DOHH2 (cell line): Measurements from ENCODE around the gene BPIFA1.

Experiments
- H3F3A ChIP-seq: fragments of 200-600 bp; sonication (generic), shearing (Covaris generic); 2 replicates; pipeline ENCODE4 v1.6.0; 2016; ENCODE audit warnings: antibody characterized with exemption, mild to moderate bottlenecking; ENCODE audit not compliant: control insufficient read depth, insufficient read depth
- H3K27ac ChIP-seq: fragments of 200-600 bp; sonication (generic); 2 replicates; pipeline ENCODE4 v1.5.1; 2014; ENCODE audit warnings: low read depth, mild to moderate bottlenecking, low read length, moderate library complexity
- H3K27me3 ChIP-seq: fragments of 200-600 bp; sonication (generic); 2 replicates; pipeline ENCODE4 v1.6.1; 2014; ENCODE audit warnings: mild to moderate bottlenecking, low read length, mixed read lengths; ENCODE audit not compliant: control insufficient read depth
- H3K36me3 ChIP-seq: fragments of 200-600 bp; sonication (generic); 2 replicates; pipeline ENCODE4 v1.6.1; 2014; ENCODE audit warnings: mild to moderate bottlenecking, low read length, moderate library complexity, mixed read lengths; ENCODE audit not compliant: control insufficient read depth
- H3K4me1 ChIP-seq: fragments of 200-600 bp; sonication (generic); 2 replicates; pipeline ENCODE4 v1.6.1; 2014; ENCODE audit warnings: mild to moderate bottlenecking, low read length, mixed read lengths; ENCODE audit not compliant: control insufficient read depth
- H3K4me2 ChIP-seq: fragments of 200-600 bp; sonication (generic); 2 replicates; pipeline ENCODE4 v1.6.0; 2014; ENCODE audit warnings: mild to moderate bottlenecking, low read length, moderate library complexity
- H3K4me3 ChIP-seq: fragments of 200-600 bp; sonication (generic); 2 replicates; pipeline ENCODE4 v1.5.1; 2014; ENCODE audit warnings: mild to moderate bottlenecking, low read length, mixed read lengths
- H3K79me2 ChIP-seq: fragments of 200-600 bp; sonication (generic); 2 replicates; pipeline ENCODE4 v1.6.1; 2014; ENCODE audit warnings: mild to moderate bottlenecking, low read length, mixed read lengths; ENCODE audit not compliant: control insufficient read depth
- H3K9me2 ChIP-seq: fragments of 200-600 bp; sonication (generic); replicated peaks from 2 replicates; pipeline ENCODE4 v1.6.1; 2014; ENCODE audit warnings: mild to moderate bottlenecking, low read length, mixed read lengths; ENCODE audit not compliant: control insufficient read depth
- H3K9me3 ChIP-seq: fragments of 200-600 bp; sonication (generic); 2 replicates; pipeline ENCODE4 v1.6.1; 2014; ENCODE audit warnings: antibody characterized with exemption, low read length, mixed read lengths; ENCODE audit not compliant: control insufficient read depth, insufficient read depth
- H4K20me1 ChIP-seq: fragments of 200-600 bp; sonication (generic); 2 replicates; pipeline ENCODE4 v1.6.0; 2014; ENCODE audit warnings: low read depth, mild to moderate bottlenecking, antibody characterized with exemption, low read length, moderate library complexity; ENCODE audit not compliant: control insufficient read depth, insufficient read depth
- EZH2phosphoT487 ChIP-seq: fragments of 200-600 bp; sonication (generic); IDR thresholded peaks from 2 replicates; pipeline ENCODE4 v1.6.1; 2017; ENCODE audit warnings: borderline replicate concordance, mild to moderate bottlenecking, antibody characterized with exemption, low read length, moderate library complexity, mixed read lengths
- TF ChIP-seq, protein P1 (sequence below): fragments of 200-600 bp; sonication (generic); IDR thresholded peaks from one replicate; pipeline ENCODE4 v1.5.1; 2014; ENCODE audit warnings: antibody characterized with exemption, mild to moderate bottlenecking, low read depth, low read length; ENCODE audit not compliant: poor library complexity, severe bottlenecking

Gene BPIFA1

DNA sequence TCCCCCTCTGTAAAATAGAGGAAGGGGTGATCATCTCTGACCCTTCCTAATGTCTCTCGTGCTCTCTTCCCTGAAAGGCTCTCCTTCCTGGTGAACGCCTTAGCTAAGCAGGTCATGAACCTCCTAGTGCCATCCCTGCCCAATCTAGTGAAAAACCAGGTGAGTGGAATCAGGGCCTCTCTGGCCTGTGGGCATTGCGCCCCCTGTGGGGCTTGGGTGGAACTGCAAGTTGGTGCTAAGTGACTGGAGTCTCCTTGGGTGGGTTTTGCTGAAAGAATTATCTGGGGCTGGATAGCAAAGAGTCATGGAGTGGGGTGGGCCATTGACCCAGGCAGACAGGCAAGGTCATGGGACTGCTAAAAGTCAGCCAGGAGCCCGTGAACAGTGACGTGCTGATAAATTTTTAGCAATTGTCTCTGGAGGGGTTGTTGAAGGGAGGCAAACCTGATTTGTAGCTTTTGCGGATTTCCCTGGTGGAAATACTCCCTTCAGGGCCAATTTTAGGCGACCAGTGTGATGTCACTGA lies 56.1 kb downstream of the BPIFA1 start:
- Histone ChIP-seq H3F3A (no peaks in the 10 kb centered on the region), H3K27ac (no peak overlapping the region), H3K4me3 (no peak overlapping the region), H3K4me2 (no peak overlapping the region), H3K79me2 (no peaks in the 10 kb centered on the region), H4K20me1 (no peaks in the 10 kb centered on the region), H3K4me1 (no peaks in the 10 kb centered on the region), H3K9me3 (no peaks in the 10 kb centered on the region), H3K36me3 (no peaks in the 10 kb centered on the region), H3K9me2 (no peaks in the 10 kb centered on the region), H3K27me3 (peaks cover 2% of the 10 kb centered on the region; the same call in 1 of the 2 replicates)
- TF ChIP-seq EZH2phosphoT487: no peak
- TF ChIP-seq, protein P1, sequence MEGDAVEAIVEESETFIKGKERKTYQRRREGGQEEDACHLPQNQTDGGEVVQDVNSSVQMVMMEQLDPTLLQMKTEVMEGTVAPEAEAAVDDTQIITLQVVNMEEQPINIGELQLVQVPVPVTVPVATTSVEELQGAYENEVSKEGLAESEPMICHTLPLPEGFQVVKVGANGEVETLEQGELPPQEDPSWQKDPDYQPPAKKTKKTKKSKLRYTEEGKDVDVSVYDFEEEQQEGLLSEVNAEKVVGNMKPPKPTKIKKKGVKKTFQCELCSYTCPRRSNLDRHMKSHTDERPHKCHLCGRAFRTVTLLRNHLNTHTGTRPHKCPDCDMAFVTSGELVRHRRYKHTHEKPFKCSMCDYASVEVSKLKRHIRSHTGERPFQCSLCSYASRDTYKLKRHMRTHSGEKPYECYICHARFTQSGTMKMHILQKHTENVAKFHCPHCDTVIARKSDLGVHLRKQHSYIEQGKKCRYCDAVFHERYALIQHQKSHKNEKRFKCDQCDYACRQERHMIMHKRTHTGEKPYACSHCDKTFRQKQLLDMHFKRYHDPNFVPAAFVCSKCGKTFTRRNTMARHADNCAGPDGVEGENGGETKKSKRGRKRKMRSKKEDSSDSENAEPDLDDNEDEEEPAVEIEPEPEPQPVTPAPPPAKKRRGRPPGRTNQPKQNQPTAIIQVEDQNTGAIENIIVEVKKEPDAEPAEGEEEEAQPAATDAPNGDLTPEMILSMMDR: peak; percentile 99
